Raji (cell line): Measurements from ENCODE around the gene MCAT.
A peak's percentile ranks its signal among the peaks of the same experiment; 100 is the strongest.

Experiments used
- POLR2A ChIP-seq: IDR thresholded peaks from 2 replicates; pipeline ENCODE4 v1.6.1; 2011; ENCODE audit warnings: low read depth, low read length, control low read depth; ENCODE audit not compliant: insufficient read depth

MCAT gene

GRCh38 chr22:43092085-43092484 lies 51.1 kb downstream of the MCAT start:
- no peak for TF ChIP-seq POLR2A

- TF ChIP-seq POLR2A = 0 out of 2 replicates have a peak, but pooled peaks have one; percentile 13
These were observed 52.9 kb downstream of the MCAT start for GRCh38 chr22:43090130-43090789.

- TF ChIP-seq POLR2A = peak; percentile 78
These were observed 54.0 kb downstream of the MCAT start, which contains the start of gene TTLL1 for GRCh38 chr22:43088984-43089717. Gene TTLL1, minus strand, starts transcription at chr22:43089391. Its CDS starts 13,805 bp downstream, at chr22:43075586.

GRCh38 chr22:43088627-43088983 lies 54.6 kb downstream of the MCAT start:
- no peak for TF ChIP-seq POLR2A

GRCh38 chr22:43085658-43086606 lies 57.3 kb downstream of the MCAT start:
- no peak for TF ChIP-seq POLR2A
